ENCODE data around the gene GID4.

GID4 gene

GRCh38 chr17:18042983-18043382 is 3.8 kb downstream of the GID4 start:
- DNase-seq: no peak

- no peak for DNase-seq
These were observed 4.3 kb downstream of the GID4 start for GRCh38 chr17:18043491-18043890.

- no peak for DNase-seq
These were observed 5.4 kb downstream of the GID4 start for GRCh38 chr17:18044609-18045008.

GRCh38 chr17:18045691-18046350 is 6.6 kb downstream of the GID4 start:
- no peak for DNase-seq

- DNase-seq: no peak
These were observed 16.4 kb downstream of the GID4 start for GRCh38 chr17:18055597-18055996.

GRCh38 chr17:18056214-18056613 is 17.0 kb downstream of the GID4 start:
- DNase-seq: no peak

GRCh38 chr17:18059283-18059682 is 20.1 kb downstream of the GID4 start:
- DNase-seq: no peak

GRCh38 chr17:18064053-18064452 is 24.8 kb downstream of the GID4 start:
- DNase-seq: no peak

- DNase-seq: no peak
These were observed 26.3 kb downstream of the GID4 start for GRCh38 chr17:18065546-18065945.

- no peak for DNase-seq
These were observed 27.7 kb downstream of the GID4 start for GRCh38 chr17:18066866-18067265.

GRCh38 chr17:18069101-18069500 is 29.9 kb downstream of the GID4 start:
- DNase-seq: no peak

- no peak for DNase-seq
These were observed 31.7 kb downstream of the GID4 start for GRCh38 chr17:18070861-18071340.

GRCh38 chr17:18071751-18072150 is 32.5 kb downstream of the GID4 start:
- no peak for DNase-seq

GRCh38 chr17:18074566-18075272 is 35.5 kb downstream of the GID4 start:
- DNase-seq: no peak

GRCh38 chr17:18076936-18077335 is 37.7 kb downstream of the GID4 start:
- no peak for DNase-seq

- DNase-seq: no peak
These were observed 40.3 kb downstream of the GID4 start for GRCh38 chr17:18079543-18079942.

- DNase-seq: no peak
These were observed 45.0 kb downstream of the GID4 start for GRCh38 chr17:18084256-18084655.

GRCh38 chr17:18087610-18088491 is 48.6 kb downstream of the GID4 start, which contains the start of gene DRG2:
Gene DRG2 (plus strand): TSS chr17:18087948. CDS start chr17:18088024, 76 bp downstream.
- DNase-seq: peak; percentile 27 to 92 (median 82)

GRCh38 chr17:18089613-18090012 is 50.4 kb downstream of the GID4 start:
- DNase-seq: no peak

- DNase-seq: peak in 2 of 51 donors; percentile 8 to 13
These were observed 54.6 kb downstream of the GID4 start for GRCh38 chr17:18093616-18094408.

GRCh38 chr17:18094409-18094807 is 55.2 kb downstream of the GID4 start:
- DNase-seq: no peak
